Measurements from ENCODE around the gene AGBL4. TPM values are rescaled to one million over a fixed set of nuclear protein-coding genes. Genes with fewer than 3 reads are reported as not detected.

Gene AGBL4
- total RNA-seq, 1 donor from 2014 or later, result not detected

DNA sequence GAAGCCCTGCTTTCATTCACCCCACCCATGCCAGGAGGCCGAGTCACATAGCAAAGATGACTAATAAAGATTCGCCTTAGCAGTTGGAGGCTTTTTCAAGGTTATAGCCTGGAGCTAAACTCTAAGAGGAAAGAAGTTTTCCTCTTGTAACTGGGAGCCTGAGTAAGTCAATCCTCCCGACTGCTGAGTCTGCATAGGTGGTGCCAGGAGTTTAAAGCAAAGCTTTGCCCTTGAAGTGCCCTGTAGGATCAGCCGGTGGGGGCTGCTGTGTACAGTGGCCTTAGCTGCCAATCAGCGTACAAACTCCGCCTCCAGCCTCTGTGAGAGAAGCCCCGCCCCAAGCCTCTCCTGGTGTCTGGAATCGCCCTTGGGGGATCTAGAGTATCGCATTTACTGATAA, 1404.2 kb downstream of the AGBL4 start:
- intact Hi-C loops (cut with micrococcal nuclease), result no loop called here

DNA sequence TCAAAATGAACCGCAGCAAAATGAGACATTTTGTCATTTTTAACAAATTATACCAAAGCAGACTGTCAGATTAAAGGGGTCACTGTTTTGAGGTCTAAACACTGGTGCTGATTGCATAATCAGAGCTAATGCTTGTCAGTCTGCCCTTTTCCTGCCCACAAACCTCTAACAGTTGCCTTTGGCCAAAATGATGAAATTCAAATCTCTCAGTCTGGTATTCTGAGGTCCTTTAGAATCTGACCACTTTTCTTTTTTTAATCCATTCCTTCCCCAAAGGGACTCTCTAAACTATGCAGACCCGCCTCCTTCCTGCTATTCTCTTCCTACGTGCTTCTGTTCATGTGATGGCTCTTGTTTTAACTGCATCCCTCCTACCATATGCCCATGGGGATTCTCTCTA, 1406.5 kb downstream of the AGBL4 start:
- intact Hi-C loops (cut with micrococcal nuclease), result no loop called here

DNA sequence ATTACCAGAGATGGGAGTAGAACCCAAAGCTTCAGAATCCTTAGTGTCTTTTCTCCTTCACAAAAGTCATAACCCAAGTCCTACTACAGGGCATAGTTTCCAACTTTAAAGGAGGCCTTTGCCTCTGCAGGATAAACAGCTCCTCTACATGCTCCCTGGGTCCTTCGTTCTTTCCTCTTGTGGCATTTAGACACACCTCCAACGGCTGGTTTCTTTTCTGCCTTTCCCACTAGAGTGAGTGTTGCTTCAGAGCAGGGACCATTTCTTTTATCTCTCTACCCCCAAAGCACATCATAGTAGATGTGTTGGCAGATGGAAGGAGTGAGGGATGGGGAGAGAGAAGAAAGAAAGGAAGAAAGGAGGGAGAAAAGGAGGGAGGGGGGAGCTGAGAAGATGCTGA, 1407.0 kb downstream of the AGBL4 start:
- intact Hi-C loops (cut with micrococcal nuclease), result no loop called here

DNA sequence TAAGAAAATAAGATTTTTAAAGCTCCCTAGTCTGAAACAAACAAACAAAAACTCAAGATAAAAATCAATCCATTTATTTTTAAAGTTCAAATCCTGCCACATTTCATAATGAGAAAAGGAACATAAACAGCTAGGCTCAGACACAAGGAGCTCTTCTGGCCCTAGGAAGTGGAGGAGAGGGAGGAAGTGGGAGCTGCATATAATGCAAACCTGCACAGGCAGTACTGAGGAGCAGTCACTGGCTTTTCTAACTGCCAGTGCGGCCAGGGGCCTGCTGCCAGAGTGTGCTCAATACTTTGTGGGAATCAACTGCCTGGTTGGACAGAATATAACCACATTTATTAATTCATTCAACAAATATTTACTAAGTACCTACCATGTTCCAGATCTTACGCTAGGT, 1411.9 kb downstream of the AGBL4 start:
- intact Hi-C loops (cut with micrococcal nuclease), result no loop called here

DNA sequence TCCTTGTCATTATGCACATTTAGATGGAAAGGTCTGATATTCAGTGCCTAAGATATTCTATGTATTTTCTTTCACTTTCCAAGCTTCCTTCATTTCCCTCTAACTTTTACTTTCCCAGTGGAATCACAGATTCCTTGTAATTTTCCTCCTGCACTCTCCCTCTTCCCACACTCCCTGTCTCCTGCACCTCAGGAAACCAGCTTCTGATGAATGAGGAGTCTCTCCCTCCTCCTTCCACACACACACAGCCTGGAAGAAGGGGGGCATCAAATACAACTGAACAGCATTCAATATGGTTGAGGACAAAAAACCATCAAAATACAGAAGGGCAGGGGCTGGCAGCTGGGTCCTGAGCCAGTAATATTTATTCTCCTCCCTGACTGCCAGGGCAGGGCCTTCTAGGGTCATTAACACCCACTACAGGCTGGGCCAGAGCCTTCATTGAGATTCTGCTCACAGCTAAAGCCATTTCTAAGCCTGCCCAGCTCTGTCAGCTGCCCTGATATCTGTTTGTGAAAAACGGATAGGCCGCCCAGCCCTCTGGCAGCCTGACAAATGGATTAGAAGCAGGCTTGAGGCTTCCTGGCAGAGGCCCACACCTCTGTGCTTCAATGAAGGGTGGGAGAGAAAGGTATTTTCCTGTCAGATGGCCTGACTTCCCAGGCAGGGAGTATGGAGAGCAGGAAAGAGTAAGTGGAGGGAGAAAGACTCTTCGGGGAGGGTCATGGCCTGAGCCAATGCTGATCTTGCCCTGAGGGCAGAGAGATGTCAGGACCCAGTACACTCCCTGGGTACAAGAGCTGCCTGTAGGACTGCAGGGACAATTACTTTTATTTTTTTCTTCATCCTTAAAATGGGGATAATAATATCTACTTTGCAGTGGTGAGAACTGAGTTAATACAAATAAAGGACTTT, 1412.9 kb downstream of the AGBL4 start:
- intact Hi-C loops (cut with micrococcal nuclease), result no loop called here

DNA sequence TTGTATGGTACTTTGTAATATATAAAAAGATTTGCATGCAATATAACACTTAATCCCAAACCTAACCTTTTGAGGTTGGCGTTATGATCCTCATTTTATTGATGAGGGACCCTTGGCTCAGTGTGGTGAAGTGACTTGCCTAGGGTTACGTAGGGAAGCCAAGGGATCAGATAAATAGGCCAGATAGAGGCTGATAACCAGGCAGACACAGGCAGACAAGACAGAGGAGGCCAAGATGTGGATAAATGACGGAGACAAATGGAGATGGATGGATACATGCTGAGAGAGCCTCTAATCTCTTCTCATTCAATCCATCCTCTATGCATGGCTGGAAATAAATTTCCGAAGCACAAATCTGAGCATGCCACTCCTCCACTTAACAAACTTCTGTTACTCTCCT, 1414.9 kb downstream of the AGBL4 start:
- intact Hi-C loops (cut with micrococcal nuclease), result no loop called here

DNA sequence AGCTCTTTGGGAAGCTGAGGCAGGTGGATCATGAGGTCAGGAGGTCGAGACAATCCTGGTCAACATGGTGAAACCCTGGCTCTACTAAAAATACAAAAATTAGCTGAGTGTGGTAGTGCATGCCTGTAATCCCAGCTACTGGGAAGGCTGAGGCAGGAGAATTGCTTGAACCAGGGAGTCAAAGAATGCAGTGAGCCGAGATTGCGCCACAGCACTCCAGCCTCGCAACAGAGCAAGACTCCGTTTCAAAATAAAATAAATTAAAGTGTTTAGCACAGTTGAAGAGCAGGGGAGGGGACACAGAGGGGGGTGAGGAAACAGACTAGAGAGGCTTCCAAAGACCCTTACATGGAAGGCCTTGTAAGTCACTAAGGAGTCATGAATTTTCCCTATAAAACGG, 1420.5 kb downstream of the AGBL4 start:
- intact Hi-C loops (cut with micrococcal nuclease), result no loop called here

DNA sequence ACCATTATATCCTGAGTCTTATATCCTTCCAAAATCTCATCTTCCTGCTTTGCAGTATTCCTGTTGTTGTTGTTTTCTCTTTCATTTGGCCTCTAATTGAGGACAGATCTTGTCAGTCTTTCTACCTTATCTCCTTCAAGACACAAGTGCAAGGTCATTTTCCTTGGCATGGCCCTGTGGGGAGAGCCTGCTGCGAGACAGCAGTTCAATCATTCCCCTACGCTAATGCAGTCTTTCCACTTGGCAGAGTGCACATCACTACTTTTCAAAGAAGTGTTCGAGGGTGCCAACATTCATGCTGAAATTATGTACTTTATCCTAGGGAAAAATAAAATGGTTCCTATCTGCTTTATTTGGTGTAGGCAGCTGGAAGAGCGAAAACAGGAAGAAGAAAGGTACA, 1421.4 kb downstream of the AGBL4 start:
- intact Hi-C loops (cut with micrococcal nuclease), result no loop called here

DNA sequence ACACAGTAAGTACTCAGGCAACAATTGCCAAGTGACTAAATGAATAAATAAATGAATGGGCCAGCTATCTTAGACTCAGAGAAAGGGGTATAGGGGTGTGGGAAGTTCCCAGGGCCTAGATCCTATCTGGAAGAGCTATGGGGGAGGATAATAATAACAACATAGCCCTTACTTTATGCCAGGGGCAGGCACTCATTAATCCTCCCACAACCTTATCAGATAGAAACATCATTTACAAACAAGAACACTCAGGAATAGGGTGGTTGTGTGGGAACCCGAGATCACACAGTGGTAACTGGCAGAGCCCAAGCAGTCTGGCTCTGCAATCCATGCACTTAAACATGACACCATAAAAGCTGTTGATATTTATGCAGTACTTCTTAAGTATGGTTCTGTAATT, 1423.6 kb downstream of the AGBL4 start:
- intact Hi-C loops (cut with micrococcal nuclease), result no loop called here

DNA sequence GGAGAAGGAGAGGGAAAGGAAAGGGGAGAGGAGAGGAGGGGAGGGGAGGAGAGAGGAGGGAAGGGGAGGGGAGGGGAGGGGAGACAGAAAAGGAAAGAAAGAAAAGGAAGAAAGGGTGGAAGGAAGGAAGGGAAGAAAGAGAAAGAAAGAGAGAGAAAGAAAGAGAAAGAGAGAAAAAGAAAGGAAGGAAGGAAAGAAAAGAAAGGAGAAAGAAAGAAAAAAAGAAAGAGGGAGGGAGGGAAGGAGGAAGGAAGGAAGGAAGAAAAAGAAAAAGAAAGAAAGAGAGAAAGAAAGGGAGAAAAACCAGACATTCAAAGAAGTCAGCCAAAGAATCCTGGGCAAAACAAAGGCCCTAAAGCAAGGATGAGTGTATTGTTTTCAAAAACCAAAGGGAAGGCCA, 1426.1 kb downstream of the AGBL4 start:
- intact Hi-C loops (cut with micrococcal nuclease), result no loop called here

DNA sequence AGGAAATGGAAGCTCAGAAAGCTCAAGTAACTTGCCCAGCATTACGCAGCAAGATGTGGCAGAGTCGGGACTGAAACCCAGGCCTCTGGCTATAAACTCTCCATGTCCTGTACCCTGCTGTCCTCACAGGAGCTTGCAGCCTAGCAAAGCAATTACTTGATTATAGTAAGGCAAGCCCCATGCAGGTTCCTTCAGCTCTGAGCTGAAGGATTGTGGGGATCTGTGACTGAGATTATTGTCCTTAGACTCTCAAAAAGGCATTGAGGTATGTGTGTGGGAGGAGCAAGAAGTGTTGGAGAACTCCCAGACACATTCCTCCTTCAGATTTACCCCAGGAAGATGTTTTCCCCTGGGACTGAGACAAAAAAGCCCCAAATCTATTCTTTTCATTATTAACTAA, 1427.7 kb downstream of the AGBL4 start:
- intact Hi-C loops (cut with micrococcal nuclease), result no loop called here

DNA sequence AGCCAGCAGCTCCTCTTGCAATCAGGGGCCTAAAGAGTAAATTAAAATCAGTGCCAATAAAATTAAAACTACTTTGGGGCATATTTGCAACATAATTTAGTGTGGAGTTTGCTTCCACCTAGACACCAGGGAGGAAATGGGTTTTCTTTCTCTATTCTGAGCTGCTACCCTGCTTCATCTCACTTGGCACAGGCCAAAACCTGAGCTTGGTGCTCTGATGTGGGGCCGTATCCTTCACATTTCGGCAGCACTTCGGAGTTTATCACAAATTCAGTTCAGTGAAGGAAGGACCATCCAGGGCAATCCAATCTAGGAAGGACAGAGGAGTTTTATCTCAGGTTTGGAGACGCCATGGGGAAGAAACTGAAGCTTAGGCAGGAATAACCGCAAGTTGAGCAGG, 1428.1 kb downstream of the AGBL4 start:
- intact Hi-C loops (cut with micrococcal nuclease), result no loop called here

DNA sequence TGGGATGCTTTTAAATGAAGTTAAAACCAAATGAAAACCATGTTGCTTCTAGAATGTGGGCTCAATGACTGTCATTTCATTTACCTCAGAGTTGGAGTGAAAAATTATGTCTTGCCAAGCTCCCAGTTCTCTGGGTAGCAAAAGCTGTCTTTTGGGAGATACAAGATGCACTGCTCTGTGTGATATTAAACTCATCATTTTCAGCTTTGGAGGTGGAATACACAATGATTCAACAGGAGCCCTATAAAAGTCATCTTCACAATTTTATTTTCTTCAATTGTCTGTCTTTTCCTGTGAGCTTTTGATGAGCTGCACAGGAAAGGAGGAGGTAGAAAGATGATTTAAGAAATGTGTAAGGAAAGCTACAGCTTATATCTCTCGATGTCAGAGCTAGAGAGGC, 1431.4 kb downstream of the AGBL4 start:
- intact Hi-C loops (cut with micrococcal nuclease), result no loop called here

DNA sequence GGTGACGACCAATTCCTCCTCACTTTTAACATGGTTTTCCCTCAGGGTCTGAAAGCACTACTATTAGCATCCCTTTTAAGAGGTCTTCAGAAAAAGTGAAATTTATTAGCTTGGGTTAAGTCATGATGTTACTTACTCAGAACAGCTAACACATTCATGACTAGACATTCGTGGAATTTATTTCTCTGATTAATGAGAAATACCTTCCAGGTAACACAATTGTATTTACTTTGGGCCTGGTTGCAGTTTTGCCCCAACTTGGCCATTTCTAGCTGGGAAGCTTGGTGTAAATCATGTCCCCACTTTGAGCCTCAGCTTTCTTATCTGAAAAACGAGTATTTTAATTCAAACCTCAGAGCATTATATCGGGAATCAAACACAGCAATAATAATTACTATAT, 1432.6 kb downstream of the AGBL4 start:
- intact Hi-C loops (cut with micrococcal nuclease), result no loop called here

DNA sequence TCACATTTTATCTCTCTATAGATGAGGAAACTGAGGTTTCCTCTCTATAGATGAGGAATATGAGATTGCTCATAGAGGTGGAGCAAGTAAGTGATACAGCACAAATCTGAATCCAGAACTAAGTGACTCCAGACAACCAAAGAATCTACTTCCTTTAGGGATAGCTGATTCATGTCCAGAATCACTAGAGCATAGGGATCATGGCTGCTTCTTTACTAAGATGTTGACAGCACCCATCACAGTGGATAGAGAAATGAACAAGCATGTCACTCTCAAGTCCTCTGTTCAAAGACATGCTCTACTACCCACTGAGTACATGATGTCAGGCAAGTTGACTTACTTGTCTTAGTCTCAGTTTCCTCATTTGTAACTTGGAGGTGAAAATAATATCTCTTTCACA, 1435.7 kb downstream of the AGBL4 start:
- intact Hi-C loops (cut with micrococcal nuclease), result no loop called here

DNA sequence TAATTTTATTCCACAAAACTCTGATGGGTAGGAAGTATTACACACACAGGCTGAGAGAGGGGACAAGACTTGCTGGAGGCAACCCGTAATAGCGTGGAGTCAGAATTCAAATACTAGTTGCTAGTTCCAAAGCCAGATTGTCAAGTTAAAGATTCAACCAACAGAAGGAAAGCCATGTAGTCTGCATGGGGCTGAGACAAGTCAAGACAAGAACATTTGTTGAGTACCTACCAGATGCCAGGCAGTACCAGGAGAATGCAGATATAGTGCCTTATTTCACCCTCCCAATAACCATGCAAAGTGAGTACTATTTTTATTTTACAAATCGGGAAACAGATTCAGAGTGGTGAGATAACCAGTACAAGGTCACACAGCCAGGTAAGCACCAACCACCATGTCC, 1441.3 kb downstream of the AGBL4 start:
- intact Hi-C loops (cut with micrococcal nuclease), result no loop called here

DNA sequence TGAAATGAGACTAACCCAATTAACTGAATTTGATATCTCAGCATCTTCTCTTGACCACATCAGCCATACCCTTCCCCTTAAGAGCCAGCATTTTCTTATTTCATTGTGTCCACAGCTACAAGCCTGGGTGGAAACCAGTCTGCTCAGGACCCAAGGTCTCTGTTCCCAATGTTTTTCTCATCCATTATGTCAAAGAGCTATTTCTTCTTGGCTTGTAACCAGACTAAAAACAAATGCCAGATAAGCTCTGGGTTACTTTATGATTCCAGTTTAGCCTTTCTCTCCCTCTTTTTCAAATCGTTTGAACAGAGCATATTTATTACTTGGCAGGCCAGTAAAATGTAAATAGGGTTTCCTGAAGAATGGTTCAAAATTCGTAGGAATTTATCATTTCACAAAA, 1442.5 kb downstream of the AGBL4 start:
- intact Hi-C loops (cut with micrococcal nuclease), result no loop called here

DNA sequence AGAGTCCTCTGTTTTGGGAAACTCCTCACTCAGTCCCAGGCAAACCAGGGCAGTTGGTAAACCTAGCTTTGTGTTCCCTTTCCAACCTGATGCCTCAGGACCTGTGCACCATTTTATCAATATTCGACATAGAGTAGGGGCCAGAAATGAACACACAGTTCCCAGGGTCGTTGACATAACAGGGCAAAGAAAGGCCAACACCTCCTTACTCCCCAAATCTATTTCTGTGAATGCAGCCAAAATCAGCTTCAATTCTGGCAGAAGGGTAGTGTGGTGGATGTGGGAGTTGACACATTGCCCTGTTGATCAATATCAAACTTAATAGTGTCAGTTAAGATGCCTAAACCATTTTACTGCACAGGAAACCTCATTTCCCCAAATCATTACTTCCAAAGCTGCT, 1447.2 kb downstream of the AGBL4 start:
- intact Hi-C loops (cut with micrococcal nuclease), result loop anchor here (10.0 kb wide), 1 partner anchor 118 kb away; no protein-coding TSS in a partner anchor

DNA sequence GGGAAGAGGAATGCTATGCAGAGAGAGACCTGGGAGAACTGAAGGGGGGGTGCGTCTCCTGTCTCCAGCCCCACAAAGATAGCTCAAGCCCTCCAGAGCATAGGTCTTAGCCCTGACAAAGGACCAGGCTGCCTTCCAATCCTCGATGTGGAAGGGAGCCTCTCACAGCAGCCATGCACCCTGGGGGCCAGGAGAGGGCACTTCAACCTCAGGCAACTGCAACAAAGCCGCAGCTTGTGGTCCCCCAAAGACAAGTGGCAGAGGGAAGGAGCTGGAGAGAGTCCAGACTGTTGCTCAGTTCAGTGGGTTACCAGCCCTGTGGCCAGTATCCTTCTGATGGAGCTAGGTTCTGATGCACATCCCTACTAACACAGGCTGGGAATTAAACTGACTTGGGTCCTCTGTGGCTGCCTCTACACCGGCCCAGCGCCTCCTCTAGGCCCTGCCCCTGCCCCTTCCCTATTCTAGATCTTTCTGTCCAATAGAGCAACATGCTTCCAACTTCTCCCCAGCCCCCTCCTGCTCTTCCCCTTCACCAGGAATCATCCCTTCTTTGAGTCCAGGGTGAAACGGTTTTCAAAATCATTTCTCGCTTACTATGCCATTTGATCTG, 1451.0 kb downstream of the AGBL4 start:
- intact Hi-C loops (cut with micrococcal nuclease), result loop anchor here (10.0 kb wide), 1 partner anchor 122 kb away; no protein-coding TSS in a partner anchor

DNA sequence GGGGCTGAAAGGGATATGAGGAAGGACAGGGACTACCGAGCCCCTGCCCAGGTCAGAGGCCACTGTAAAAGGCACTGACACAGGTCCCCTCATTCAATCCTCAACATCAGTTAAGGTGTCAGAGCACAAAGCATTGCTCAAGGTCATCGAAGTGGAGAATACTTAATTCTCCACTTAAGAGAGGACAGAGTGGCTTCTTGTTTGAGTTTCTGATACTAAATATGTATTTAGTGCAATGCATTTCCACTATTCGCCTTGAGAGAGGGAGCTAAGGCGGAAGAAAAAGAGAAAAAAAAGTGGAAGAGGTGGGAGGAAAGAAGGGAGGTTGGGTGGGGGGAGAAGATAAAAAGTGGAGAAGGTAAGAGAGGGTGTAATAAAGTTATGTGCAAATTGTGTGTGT, 1451.6 kb downstream of the AGBL4 start:
- intact Hi-C loops (cut with micrococcal nuclease), result loop anchor here (10.0 kb wide), 1 partner anchor 123 kb away; no protein-coding TSS in a partner anchor

DNA sequence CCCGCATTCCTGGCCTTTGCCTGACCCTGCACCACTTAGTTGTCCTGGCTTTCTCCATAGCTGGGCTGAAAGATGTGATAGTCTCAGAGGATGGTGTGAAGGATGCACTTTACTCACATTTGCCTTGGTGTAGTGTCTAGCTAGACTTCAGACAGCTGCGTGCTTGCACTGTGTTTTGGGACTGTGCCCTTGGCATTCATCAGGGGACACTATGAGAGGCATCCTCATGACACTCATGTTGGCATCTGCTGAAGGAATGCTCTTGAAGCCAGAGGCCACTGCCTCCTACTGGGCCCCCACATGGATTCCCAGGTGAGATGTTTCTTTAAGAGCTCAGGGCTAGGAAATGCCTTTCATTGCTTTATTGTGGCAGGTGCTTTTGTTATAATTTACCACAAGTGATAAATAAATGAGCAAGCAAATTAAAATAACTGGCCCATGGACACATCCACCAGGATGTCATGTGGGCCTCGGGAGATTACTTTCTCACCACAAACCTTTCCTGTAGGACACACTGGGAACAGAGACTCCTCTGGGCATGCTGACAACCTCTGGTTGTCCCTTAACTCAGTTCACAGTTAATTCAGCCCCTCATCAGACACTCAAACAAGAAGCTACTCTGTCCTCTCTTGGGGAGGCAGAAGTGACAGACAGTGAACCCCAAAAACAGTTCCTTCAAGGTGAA, 1452.3 kb downstream of the AGBL4 start:
- intact Hi-C loops (cut with micrococcal nuclease), result loop anchor here (10.0 kb wide), 1 partner anchor 123 kb away; no protein-coding TSS in a partner anchor

DNA sequence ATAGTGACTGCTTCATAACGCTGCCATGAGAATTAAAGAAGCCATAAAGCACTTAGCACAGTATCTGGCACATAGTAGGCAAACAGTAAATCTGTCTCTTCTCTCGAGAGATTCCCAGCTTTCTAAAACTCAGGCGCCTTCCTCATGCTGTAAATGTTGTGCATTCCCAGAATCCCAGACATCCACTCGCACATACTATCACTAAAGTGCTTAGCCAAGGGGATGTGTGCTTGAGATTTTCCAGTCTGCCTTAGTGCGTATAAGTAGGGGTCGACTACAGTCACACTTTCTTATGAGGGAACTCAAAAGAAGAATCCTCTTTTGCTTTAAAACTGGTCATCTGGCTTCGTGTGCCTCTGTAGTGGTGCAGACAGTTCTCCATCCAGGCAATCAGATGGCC, 1453.2 kb downstream of the AGBL4 start:
- intact Hi-C loops (cut with micrococcal nuclease), result loop anchor here (10.0 kb wide), 1 partner anchor 124 kb away; no protein-coding TSS in a partner anchor
